ENCODE measurements around the gene FRY.

FRY gene

DNA sequence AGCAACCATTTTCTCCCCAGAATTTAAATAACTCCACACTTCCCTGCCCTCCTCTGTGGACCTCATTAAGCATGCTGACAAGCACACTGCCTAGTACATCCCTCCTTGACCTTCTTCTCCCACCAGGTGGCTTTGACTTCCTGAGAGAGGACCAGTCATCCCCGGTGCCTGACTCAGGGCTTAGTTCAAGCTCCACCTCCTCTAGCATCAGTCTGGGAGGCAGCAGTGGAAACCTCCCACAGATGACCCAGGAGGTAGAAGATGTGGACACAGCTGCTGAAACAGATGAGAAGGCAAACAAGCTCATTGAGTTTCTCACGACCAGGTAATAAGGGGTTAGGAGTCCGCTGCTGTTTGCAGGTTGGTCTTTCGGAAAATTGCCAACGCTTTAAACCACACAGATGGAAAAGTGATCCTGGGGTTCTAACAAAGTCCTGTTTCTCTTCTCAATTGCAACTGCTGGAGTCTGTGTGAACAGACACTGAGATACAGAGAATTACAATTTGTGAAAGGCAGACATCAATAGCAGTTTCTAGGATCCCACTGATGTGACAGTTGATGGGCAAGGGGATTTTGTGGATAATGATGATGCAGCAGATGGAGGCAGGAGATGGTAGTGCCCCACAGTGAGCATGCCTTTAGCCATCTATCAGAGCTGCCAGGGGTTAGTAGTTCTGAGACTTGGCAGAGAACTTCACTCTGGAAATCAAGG is 196.9 kb downstream of the FRY start:
- no peak for TF ChIP-seq CTCF (IDR thresholded peaks at IDR 0.05)

DNA sequence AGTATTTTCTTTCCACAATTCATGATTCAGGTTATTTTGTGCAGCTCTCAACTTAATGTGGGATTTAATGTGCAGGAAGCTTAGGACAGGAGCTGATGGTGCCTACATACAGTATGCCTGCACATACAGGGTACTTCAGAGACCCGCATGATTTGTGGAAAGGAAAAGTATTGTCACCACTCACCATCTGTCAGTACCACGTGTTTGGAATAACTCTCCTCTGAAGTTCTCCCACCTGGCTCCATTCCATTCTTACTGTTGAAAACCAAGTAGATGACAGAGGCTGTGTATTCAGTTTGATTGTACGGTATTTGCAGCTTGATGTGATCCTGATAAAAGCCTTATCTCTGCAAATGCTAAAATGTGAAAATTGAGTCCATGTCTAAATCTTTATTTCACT is 197.9 kb downstream of the FRY start:
- TF ChIP-seq CTCF (IDR thresholded peaks at IDR 0.05) = no peak

GRCh38 chr13:32232263-32232662 is 200.7 kb downstream of the FRY start:
- TF ChIP-seq CTCF (IDR thresholded peaks at IDR 0.05) = no peak

DNA sequence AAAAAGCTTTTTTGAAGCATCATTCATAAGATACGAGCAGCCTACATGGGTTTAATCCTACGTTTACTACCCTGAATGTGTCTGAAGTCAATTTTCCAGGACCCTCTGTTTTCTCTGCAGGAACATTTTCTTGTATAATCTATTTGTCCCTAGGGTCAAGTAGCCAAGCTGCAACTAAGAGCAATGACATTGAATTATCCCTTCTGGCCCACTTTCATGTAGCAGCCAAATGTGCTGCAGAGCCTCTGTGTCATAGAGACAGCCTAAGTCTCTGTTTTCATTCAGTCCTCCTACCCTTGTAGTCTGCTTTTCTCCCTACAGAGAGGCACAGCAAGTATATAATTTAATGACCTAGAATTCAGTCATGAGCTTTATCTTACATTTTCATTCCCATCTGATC is 201.5 kb downstream of the FRY start:
- no peak for TF ChIP-seq CTCF (IDR thresholded peaks at IDR 0.05)

DNA sequence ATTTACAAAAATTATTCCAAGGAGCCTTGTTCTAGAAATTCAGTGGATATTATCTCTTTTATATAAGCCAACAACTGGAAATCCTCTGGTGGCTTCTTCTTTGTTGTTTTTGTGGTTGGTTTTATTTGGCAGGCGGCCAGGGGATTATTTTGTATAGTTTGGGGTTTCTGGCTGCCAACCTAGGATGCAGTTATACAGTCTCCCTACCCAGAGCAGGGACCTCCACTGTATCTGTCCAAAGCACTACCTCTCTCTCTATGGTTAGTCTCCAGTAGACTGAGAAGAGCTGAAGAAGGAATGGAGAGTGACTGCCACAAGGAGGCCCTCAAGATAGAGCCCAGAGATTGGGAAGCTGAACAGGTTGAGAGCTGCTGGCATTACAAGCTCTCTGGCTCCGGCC is 203.3 kb downstream of the FRY start:
- no peak for TF ChIP-seq CTCF (IDR thresholded peaks at IDR 0.05)

DNA sequence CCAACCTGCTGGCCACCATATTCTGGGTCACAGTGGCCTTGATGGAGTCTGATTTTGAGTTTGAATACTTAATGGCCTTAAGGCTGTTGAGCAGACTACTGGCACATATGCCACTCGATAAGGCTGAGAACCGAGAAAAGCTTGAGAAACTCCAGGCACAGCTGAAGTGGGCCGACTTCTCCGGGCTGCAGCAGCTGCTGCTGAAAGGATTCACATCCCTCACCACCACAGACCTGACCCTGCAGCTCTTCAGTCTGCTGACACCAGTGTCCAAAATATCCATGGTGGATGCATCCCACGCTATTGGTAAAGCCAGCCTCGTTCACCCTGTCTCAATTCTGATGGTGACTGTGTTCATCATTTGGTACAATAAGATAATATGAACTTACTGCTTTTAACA is 206.1 kb downstream of the FRY start:
- no peak for TF ChIP-seq CTCF (IDR thresholded peaks at IDR 0.05)

DNA sequence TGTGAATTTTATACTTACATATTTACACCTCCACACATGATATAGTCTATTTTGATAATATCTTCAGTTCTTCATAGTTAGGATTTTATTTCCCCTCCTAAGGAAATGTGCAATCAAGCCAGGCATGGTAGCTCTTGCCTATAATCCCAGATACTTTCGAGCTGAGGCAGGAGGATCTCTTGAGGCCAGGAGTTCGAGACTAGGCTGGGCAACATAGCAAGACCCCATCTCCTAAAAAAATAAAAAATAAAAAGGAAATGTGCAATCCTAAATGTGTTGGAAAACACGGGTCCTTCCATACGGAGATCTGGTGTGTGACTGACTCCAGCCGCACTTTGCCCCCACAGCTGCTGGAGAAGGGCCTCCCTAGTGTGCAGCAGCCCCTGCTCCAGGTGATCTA is 212.1 kb downstream of the FRY start:
- TF ChIP-seq CTCF (IDR thresholded peaks at IDR 0.05) = no peak

DNA sequence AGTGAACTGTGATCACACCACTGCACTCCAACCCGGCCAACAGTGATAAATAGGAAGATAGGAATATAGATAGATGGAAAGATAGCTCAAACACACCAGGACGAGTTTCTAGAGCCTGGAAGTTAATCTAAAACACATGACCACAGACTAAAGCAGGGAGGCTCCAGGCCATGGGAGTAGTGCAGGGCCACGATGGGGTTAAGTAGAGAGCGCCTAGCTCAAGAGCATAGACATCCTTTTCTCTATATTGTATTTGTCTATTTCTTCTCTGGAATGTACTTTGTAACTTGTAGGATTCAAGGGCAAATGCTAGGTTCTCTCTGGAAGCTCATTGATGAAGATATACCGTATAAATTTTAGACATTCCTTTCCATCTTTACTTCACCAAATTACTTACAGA is 214.0 kb downstream of the FRY start:
- TF ChIP-seq CTCF (IDR thresholded peaks at IDR 0.05) = no peak

All from LNCAP (cell line).